ENCODE data around the gene RGS1.

RGS1 gene

GRCh38 chr1:192601143-192601542 is 25.6 kb downstream of the RGS1 start:
- Histone ChIP-seq H3K9me3 (replicated peaks; ENCODE audit: insufficient read depth, low read length) (no peaks in the 10 kb centered on the region), H3K9me2 (replicated peaks; ENCODE audit: insufficient read depth, low read length) (no peaks in the 10 kb centered on the region), H3F3A (ENCODE audit: insufficient read depth, low read length) (peaks cover 17% of the 10 kb centered on the region), H3K4me1 (ENCODE audit: low read length) (peaks cover 82% of the 10 kb centered on the region), H3K4me3 (ENCODE audit: low read length) (no peak overlapping the region), H2AFZ (ENCODE audit: low read length) (no peak overlapping the region), H3K79me2 (ENCODE audit: low read length) (no peaks in the 10 kb centered on the region), H4K20me1 (ENCODE audit: insufficient read depth, low read length) (no peaks in the 10 kb centered on the region), H3K27ac (ENCODE audit: low read length) (peak overlapping the region; percentile 0; the same call in 1 of the 2 replicates), H3K36me3 (replicated peaks; ENCODE audit: insufficient read depth, low read length) (no peaks in the 10 kb centered on the region), H3K9ac (ENCODE audit: low read length) (no peak overlapping the region), H3K4me2 (ENCODE audit: low read depth, low read length) (no peak overlapping the region), H3K27me3 (replicated peaks; ENCODE audit: insufficient read depth, low read length) (no peaks in the 10 kb centered on the region)
- no peak for DNase-seq
- TF ChIP-seq, protein P1, sequence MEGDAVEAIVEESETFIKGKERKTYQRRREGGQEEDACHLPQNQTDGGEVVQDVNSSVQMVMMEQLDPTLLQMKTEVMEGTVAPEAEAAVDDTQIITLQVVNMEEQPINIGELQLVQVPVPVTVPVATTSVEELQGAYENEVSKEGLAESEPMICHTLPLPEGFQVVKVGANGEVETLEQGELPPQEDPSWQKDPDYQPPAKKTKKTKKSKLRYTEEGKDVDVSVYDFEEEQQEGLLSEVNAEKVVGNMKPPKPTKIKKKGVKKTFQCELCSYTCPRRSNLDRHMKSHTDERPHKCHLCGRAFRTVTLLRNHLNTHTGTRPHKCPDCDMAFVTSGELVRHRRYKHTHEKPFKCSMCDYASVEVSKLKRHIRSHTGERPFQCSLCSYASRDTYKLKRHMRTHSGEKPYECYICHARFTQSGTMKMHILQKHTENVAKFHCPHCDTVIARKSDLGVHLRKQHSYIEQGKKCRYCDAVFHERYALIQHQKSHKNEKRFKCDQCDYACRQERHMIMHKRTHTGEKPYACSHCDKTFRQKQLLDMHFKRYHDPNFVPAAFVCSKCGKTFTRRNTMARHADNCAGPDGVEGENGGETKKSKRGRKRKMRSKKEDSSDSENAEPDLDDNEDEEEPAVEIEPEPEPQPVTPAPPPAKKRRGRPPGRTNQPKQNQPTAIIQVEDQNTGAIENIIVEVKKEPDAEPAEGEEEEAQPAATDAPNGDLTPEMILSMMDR (IDR thresholded peaks at IDR 0.05; ENCODE audit: low read length) = no peak
- TF ChIP-seq EZH2phosphoT487 (IDR thresholded peaks at IDR 0.05; ENCODE audit: low read length) = no peak
- no peak for TF ChIP-seq EZH2 (optimal IDR thresholded peaks at IDR 0.05; ENCODE audit: low read depth, low read length)

DNA sequence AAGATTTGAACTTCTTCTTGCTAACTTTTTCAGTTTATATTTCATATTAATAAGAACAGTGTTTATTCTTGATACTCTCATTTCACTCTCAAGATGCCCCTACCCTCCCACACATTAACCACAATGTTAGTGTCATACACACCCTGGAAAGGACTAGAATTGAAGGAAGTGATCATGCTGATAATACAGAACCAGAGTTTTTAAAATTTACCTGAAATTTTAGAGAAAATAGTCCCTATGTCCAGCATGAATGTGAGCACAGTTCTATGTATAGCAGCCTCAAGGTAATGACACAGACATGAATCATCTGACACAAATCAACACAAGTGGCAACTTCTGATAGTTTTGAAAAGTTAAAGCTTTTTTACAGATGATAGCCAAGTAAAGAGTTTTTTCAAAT is 26.0 kb downstream of the RGS1 start:
- Histone ChIP-seq H3K4me1 (ENCODE audit: low read length) (peaks cover 82% of the 10 kb centered on the region), H3K9me2 (replicated peaks; ENCODE audit: insufficient read depth, low read length) (no peaks in the 10 kb centered on the region), H3K9me3 (replicated peaks; ENCODE audit: insufficient read depth, low read length) (no peaks in the 10 kb centered on the region), H3K36me3 (replicated peaks; ENCODE audit: insufficient read depth, low read length) (no peaks in the 10 kb centered on the region), H3K9ac (ENCODE audit: low read length) (no peak overlapping the region), H4K20me1 (ENCODE audit: insufficient read depth, low read length) (no peaks in the 10 kb centered on the region), H3K79me2 (ENCODE audit: low read length) (no peaks in the 10 kb centered on the region), H3K4me3 (ENCODE audit: low read length) (no peak overlapping the region), H2AFZ (ENCODE audit: low read length) (no peak overlapping the region), H3F3A (ENCODE audit: insufficient read depth, low read length) (peaks cover 15% of the 10 kb centered on the region), H3K27ac (ENCODE audit: low read length) (peak overlapping the region; percentile 0; the same call in 1 of the 2 replicates), H3K27me3 (replicated peaks; ENCODE audit: insufficient read depth, low read length) (no peaks in the 10 kb centered on the region), H3K4me2 (ENCODE audit: low read depth, low read length) (no peak overlapping the region)
- TF ChIP-seq, protein P1 (IDR thresholded peaks at IDR 0.05; ENCODE audit: low read length) = no peak
- TF ChIP-seq EZH2phosphoT487 (IDR thresholded peaks at IDR 0.05; ENCODE audit: low read length) = no peak
- no peak for TF ChIP-seq EZH2 (optimal IDR thresholded peaks at IDR 0.05; ENCODE audit: low read depth, low read length)
- no peak for DNase-seq

GRCh38 chr1:192602757-192603156 is 27.2 kb downstream of the RGS1 start:
- Histone ChIP-seq H3K27ac (ENCODE audit: low read length) (no peak overlapping the region), H3F3A (ENCODE audit: insufficient read depth, low read length) (peaks cover 18% of the 10 kb centered on the region), H3K27me3 (replicated peaks; ENCODE audit: insufficient read depth, low read length) (no peaks in the 10 kb centered on the region), H3K9ac (ENCODE audit: low read length) (no peak overlapping the region), H3K9me2 (replicated peaks; ENCODE audit: insufficient read depth, low read length) (no peaks in the 10 kb centered on the region), H3K4me2 (ENCODE audit: low read depth, low read length) (peak overlapping the region; percentile 2; the same call in 1 of the 2 replicates), H3K79me2 (ENCODE audit: low read length) (no peaks in the 10 kb centered on the region), H2AFZ (ENCODE audit: low read length) (no peak overlapping the region), H3K4me3 (ENCODE audit: low read length) (no peak overlapping the region), H3K36me3 (replicated peaks; ENCODE audit: insufficient read depth, low read length) (no peaks in the 10 kb centered on the region), H3K9me3 (replicated peaks; ENCODE audit: insufficient read depth, low read length) (no peaks in the 10 kb centered on the region), H3K4me1 (ENCODE audit: low read length) (peaks cover 83% of the 10 kb centered on the region), H4K20me1 (ENCODE audit: insufficient read depth, low read length) (no peaks in the 10 kb centered on the region)
- no peak for TF ChIP-seq EZH2phosphoT487 (IDR thresholded peaks at IDR 0.05; ENCODE audit: low read length)
- no peak for TF ChIP-seq EZH2 (optimal IDR thresholded peaks at IDR 0.05; ENCODE audit: low read depth, low read length)
- DNase-seq = no peak

- no peaks in the 10 kb centered on the region for H3K9me3 ChIP-seq (replicated peaks; ENCODE audit: insufficient read depth, low read length)
- no peaks in the 10 kb centered on the region for H3K79me2 ChIP-seq (ENCODE audit: low read length)
- no peaks in the 10 kb centered on the region for H3K27me3 ChIP-seq (replicated peaks; ENCODE audit: insufficient read depth, low read length)
- H3K4me2 ChIP-seq (ENCODE audit: low read depth, low read length) = peak overlapping the region; percentile 2; the same call in 1 of the 2 replicates
- peaks cover 83% of the 10 kb centered on the region for H3K4me1 ChIP-seq (ENCODE audit: low read length)
- peak overlapping the region; percentile 23; the same call in 1 of the 2 replicates for H2AFZ ChIP-seq (ENCODE audit: low read length)
- no peak overlapping the region for H3K9ac ChIP-seq (ENCODE audit: low read length)
- no peak for DNase-seq
- no peak overlapping the region for H3K4me3 ChIP-seq (ENCODE audit: low read length)
- no peaks in the 10 kb centered on the region for H4K20me1 ChIP-seq (ENCODE audit: insufficient read depth, low read length)
- peaks cover 15% of the 10 kb centered on the region for H3F3A ChIP-seq (ENCODE audit: insufficient read depth, low read length)
- no peak overlapping the region for H3K27ac ChIP-seq (ENCODE audit: low read length)
- TF ChIP-seq, protein P1 (IDR thresholded peaks at IDR 0.05; ENCODE audit: low read length) = no peak
- TF ChIP-seq EZH2 (optimal IDR thresholded peaks at IDR 0.05; ENCODE audit: low read depth, low read length) (no peak), EZH2phosphoT487 (IDR thresholded peaks at IDR 0.05; ENCODE audit: low read length) (no peak)
- no peaks in the 10 kb centered on the region for H3K9me2 ChIP-seq (replicated peaks; ENCODE audit: insufficient read depth, low read length)
- H3K36me3 ChIP-seq (replicated peaks; ENCODE audit: insufficient read depth, low read length) = no peaks in the 10 kb centered on the region
Measured at GRCh38 chr1:192603218-192603787, 27.7 kb downstream of the RGS1 start.
